Aorta (tissue), 5 donors: ENCODE measurements around the gene ANKH. TPM values are rescaled to one million over a fixed set of nuclear protein-coding genes. Genes with fewer than 3 reads are reported as not detected.

ENCODE experiments used
- ATAC-seq: fragments of 200-7000 bp; cut with Tn5 transposase; one replicate; pipeline ENCODE4 v1.9.1; 2022; ENCODE audit warnings: moderate library complexity; ENCODE audit not compliant: low FRiP score
- DNase-seq, 2 donors: peaks; one replicate each; pipeline ENCODE4 v3.0.0-alpha.2; 2020
- H3K27ac ChIP-seq, 2 donors: one replicate each; pipeline ENCODE4 v1.5.1; 2013; ENCODE audit warnings: low read length in 2 of 2, mild to moderate bottlenecking in 2 of 2, moderate library complexity in 2 of 2, control low read depth in 1 of 2, inconsistent platforms in 1 of 2, low read depth in 1 of 2
- H3K27me3 ChIP-seq, 2 donors: one replicate each; pipeline ENCODE4 v1.6.1; 2013; ENCODE audit warnings: control low read depth in 1 of 2, low read length in 1 of 2, mild to moderate bottlenecking in 1 of 2, moderate library complexity in 1 of 2; ENCODE audit not compliant: insufficient read depth in 2 of 2, control insufficient read depth in 1 of 2
- H3K36me3 ChIP-seq, 2 donors: one replicate each; pipeline ENCODE4 v1.6.1; 2013; ENCODE audit warnings: control low read depth in 1 of 2, low read length in 1 of 2, mild to moderate bottlenecking in 1 of 2; ENCODE audit not compliant: insufficient read depth in 2 of 2, control insufficient read depth in 1 of 2
- H3K4me1 ChIP-seq, 2 donors: one replicate each; pipeline ENCODE4 v1.6.1; 2013; ENCODE audit warnings: low read length in 2 of 2, control low read depth in 1 of 2, mild to moderate bottlenecking in 1 of 2, moderate library complexity in 1 of 2; ENCODE audit not compliant: insufficient read depth in 2 of 2, control insufficient read depth in 1 of 2
- H3K4me3 ChIP-seq, 2 donors: one replicate each; pipeline ENCODE4 v1.5.1; 2013; ENCODE audit warnings: low read length in 2 of 2, control low read depth in 1 of 2, mild to moderate bottlenecking in 1 of 2
- H3K9me3 ChIP-seq: one replicate; pipeline ENCODE4 v1.6.1; 2013; ENCODE audit warnings: mild to moderate bottlenecking, low read length; ENCODE audit not compliant: control insufficient read depth
- WGBS, 2 donors: extraction: QIAGEN DNeasy Blood & Tissue Kit; methylation state at CpG; one replicate each; pipeline ENCODE4 v1.1.7; 2013; 5-methylcytosine and 5-hydroxymethylcytosine counted together
- intact Hi-C, 2 donors: fragments of 100-400 bp; cut with DNase I; formaldehyde crosslinking; loops; one replicate each; pipeline versions ENCODE4 v1.14.2 to v1.15.0; 2022
- polyA plus RNA-seq, 2 donors: library from polyadenylated mRNA; stranded (reverse); fragments of 200-250 nt; gene quantifications; one replicate each; pipeline ENCODE4 v1.2.3, GENCODE V29; 2013
- total RNA-seq, 2 donors: library from RNA; stranded (reverse); fragmentation: NEBNext Ultra II Directional; extraction: Animal tissue kit (Norgen Biotek cat#: 25700); gene quantifications; one replicate each; pipeline ENCODE4 v1.2.1, GENCODE V29; 2021
- donor health status: healthy with polysubstance abuse.
- donor health status: Bipolar disorder and iron deficiency.
- donor health status: DM: no; HTN: no; CAD: no.
- donor health status: DM: no; HTN: no; CAD: no.
- donor health status: DM: yes; HTN: yes; CAD: no.

The ANKH gene
- total and polyA plus RNA-seq, 4 donors = 63.7 to 257 (median 167) TPM

- intact Hi-C loops = no loop called here
- Histone ChIP-seq H3K4me1 (no peaks in the 10 kb centered on the region), H3K27ac (no peak overlapping the region), H3K36me3 (peaks cover 3 to 6% of the 10 kb centered on the region in 2 donors), H3K4me3 (no peak overlapping the region), H3K9me3 (no peaks in the 10 kb centered on the region), H3K27me3 (no peaks in the 10 kb centered on the region)
- DNase-seq (no peak), ATAC-seq (no peak)
- WGBS, 2 donors = 76% methylated on average over 13 of the region's 13 CpGs
Measured at GRCh38 chr5:14716755-14717752, 154.5 kb downstream of the ANKH start.

- Histone ChIP-seq H3K4me1 (no peaks in the 10 kb centered on the region), H3K27ac (no peak overlapping the region), H3K4me3 (no peak overlapping the region), H3K27me3 (no peaks in the 10 kb centered on the region), H3K9me3 (no peaks in the 10 kb centered on the region), H3K36me3 (peaks cover 5 to 13% of the 10 kb centered on the region in 2 donors)
- 91 to 95% methylated on average over 3 of the region's 3 CpGs for WGBS, 2 donors
- ATAC-seq (no peak), DNase-seq (no peak)
- intact Hi-C loops = no loop called here
Measured at GRCh38 chr5:14715481-14715880, 156.1 kb downstream of the ANKH start.

- Histone ChIP-seq H3K27me3 (no peaks in the 10 kb centered on the region), H3K36me3 (peaks cover 5 to 16% of the 10 kb centered on the region in 2 donors), H3K4me1 (no peaks in the 10 kb centered on the region), H3K4me3 (no peak overlapping the region), H3K27ac (no peak overlapping the region), H3K9me3 (no peaks in the 10 kb centered on the region)
- DNase-seq = no peak
- intact Hi-C loops = no loop called here
- WGBS, 2 donors = 96 to 98% methylated on average over 6 of the region's 6 CpGs
- ATAC-seq = no peak
Measured at GRCh38 chr5:14714706-14715105, 156.9 kb downstream of the ANKH start.

- ATAC-seq (no peak), DNase-seq (no peak)
- no peaks in the 10 kb centered on the region for H3K4me1 ChIP-seq
- H3K36me3 ChIP-seq = peaks cover 8 to 16% of the 10 kb centered on the region in 2 donors
- 93% methylated on average over 23 of the region's 23 CpGs for WGBS, 2 donors
- no peak overlapping the region for H3K27ac ChIP-seq
- H3K4me3 ChIP-seq = no peak overlapping the region
- H3K9me3 ChIP-seq = no peaks in the 10 kb centered on the region
- H3K27me3 ChIP-seq = no peaks in the 10 kb centered on the region
- intact Hi-C loops = no loop called here
Measured at GRCh38 chr5:14713476-14714390, 157.8 kb downstream of the ANKH start.

DNA sequence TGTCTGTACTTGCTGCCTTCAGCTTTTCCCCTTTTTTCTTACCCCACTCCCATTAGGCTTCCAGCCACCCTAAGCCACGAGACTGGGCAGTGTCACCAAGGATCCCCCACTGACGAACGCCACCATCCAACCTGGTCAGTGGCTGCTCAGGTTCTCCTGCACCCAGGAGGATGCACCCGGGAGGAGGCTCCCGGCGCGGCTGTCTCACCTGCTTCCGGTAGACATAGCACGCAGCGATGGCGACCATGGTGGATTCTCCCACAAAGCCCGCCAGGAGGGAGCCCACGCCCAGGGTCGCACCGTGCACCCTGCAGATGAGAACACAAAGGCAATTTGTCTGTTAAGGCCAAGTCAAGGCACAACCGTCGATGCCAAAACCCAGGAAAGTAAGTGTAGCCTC, 158.9 kb downstream of the ANKH start:
- Histone ChIP-seq H3K9me3 (no peaks in the 10 kb centered on the region), H3K27me3 (no peaks in the 10 kb centered on the region), H3K4me1 (no peaks in the 10 kb centered on the region), H3K36me3 (peaks cover 8 to 16% of the 10 kb centered on the region in 2 donors), H3K4me3 (no peak overlapping the region), H3K27ac (no peak overlapping the region)
- WGBS, 2 donors = 96 to 98% methylated on average over 17 of the region's 17 CpGs
- ATAC-seq (no peak), DNase-seq (no peak)
- intact Hi-C loops = no loop called here

- H3K9me3 ChIP-seq = no peaks in the 10 kb centered on the region
- H3K27ac ChIP-seq = no peak overlapping the region
- no peak for DNase-seq
- intact Hi-C loops = no loop called here
- H3K36me3 ChIP-seq = peaks cover 8 to 16% of the 10 kb centered on the region in 2 donors
- no peak overlapping the region for H3K4me3 ChIP-seq
- no peaks in the 10 kb centered on the region for H3K27me3 ChIP-seq
- 88 to 94% methylated on average over 11 of the region's 11 CpGs for WGBS, 2 donors
- ATAC-seq = no peak
- H3K4me1 ChIP-seq = no peaks in the 10 kb centered on the region
Measured at GRCh38 chr5:14712131-14712530, 159.4 kb downstream of the ANKH start.

GRCh38 chr5:14710313-14710994, 161.1 kb downstream of the ANKH start:
- intact Hi-C loops = no loop called here
- peaks cover 0 to 3% of the 10 kb centered on the region in 2 donors for H3K4me1 ChIP-seq
- H3K36me3 ChIP-seq = peaks cover 8 to 16% of the 10 kb centered on the region in 2 donors
- no peak for DNase-seq
- WGBS, 2 donors = 79 to 83% methylated on average over 28 of the region's 28 CpGs
- ATAC-seq = no peak
- no peaks in the 10 kb centered on the region for H3K27me3 ChIP-seq
- H3K27ac ChIP-seq = no peak overlapping the region
- H3K9me3 ChIP-seq = no peaks in the 10 kb centered on the region
- no peak overlapping the region for H3K4me3 ChIP-seq

GRCh38 chr5:14708551-14708950, 163.0 kb downstream of the ANKH start:
- intact Hi-C loops = no loop called here
- no peak overlapping the region for H3K4me3 ChIP-seq
- H3K9me3 ChIP-seq = no peaks in the 10 kb centered on the region
- no peak for ATAC-seq
- H3K36me3 ChIP-seq = peaks cover 8 to 16% of the 10 kb centered on the region in 2 donors
- no peaks in the 10 kb centered on the region for H3K27me3 ChIP-seq
- no peak overlapping the region for H3K27ac ChIP-seq
- WGBS, 2 donors = 93 to 94% methylated on average over 5 of the region's 5 CpGs
- H3K4me1 ChIP-seq = peaks cover 0 to 3% of the 10 kb centered on the region in 2 donors
- no peak for DNase-seq
